ENCODE data around the gene ZG16B. TPM values are rescaled to one million over a fixed set of nuclear protein-coding genes. Genes with fewer than 3 reads are reported as not detected.

The ZG16B gene
- total and polyA plus RNA-seq, 5 experiments from 2014 or later, result not detected

DNA sequence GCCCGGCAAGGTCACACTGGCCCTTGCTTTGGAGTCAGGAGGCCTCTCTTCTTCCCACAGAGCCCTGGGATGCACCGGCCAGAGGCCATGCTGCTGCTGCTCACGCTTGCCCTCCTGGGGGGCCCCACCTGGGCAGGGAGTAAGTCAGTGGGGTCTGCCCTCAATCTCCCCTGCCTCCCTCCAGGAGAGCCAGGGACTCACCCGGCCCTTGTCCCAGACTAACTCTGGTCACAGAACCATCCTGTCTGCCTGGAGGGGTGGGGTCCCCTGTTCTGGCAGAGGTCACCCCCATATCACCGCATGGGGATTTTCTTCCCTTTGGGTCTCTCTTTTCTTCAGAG is 222 bp downstream of the ZG16B start:
- ATAC-seq, result no peak
- H3K4me3 Mint-ChIP-seq, result no peak overlapping the region
- POLR2A ChIA-PET, result no interaction called here
- no peaks in the 10 kb centered on the region for H3K9me3 Mint-ChIP-seq
- no peak for DNase-seq
- H3K36me3 Mint-ChIP-seq, result no peaks in the 10 kb centered on the region
- no peak overlapping the region for H3K27ac Mint-ChIP-seq
- H3K27me3 Mint-ChIP-seq, result peaks cover 0 to 14% (median 9%) of the 10 kb centered on the region in 5 donors
- peaks cover 0 to 6% (median 1%) of the 10 kb centered on the region in 4 donors for H3K4me1 Mint-ChIP-seq

DNA sequence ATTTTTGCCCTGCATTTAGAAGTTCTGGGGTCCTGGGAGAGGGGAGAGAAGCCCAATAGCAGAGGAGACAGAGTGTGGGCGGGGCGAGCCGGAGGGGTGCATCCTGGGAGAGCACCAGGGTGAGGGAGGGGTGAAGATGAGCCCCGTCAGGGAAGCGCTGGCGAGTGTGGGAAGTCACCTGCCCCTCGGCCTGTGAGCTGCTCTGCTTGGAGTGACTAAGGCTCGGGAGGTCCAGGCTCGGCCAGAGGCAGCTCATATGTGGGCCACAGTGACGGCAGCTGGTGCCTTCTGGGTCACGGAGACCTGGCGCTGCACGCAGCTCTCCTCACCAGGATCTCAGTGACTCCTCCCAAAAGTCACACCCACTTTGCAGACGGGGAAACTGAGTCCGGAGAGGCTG is 1.1 kb downstream of the ZG16B start:
- Mint-ChIP-seq H3K9me3 (no peaks in the 10 kb centered on the region), H3K27me3 (peaks cover 0 to 14% (median 9%) of the 10 kb centered on the region in 5 donors), H3K4me3 (no peak overlapping the region), H3K36me3 (no peaks in the 10 kb centered on the region), H3K4me1 (peaks cover 0 to 6% (median 1%) of the 10 kb centered on the region in 4 donors), H3K27ac (no peak overlapping the region)
- DNase-seq, result no peak
- POLR2A ChIA-PET, result interaction anchor here (0.6 kb wide), 1 partner anchor 44 kb away, joined by 3 read pairs; no protein-coding TSS in a partner anchor
- no peak for ATAC-seq

DNA sequence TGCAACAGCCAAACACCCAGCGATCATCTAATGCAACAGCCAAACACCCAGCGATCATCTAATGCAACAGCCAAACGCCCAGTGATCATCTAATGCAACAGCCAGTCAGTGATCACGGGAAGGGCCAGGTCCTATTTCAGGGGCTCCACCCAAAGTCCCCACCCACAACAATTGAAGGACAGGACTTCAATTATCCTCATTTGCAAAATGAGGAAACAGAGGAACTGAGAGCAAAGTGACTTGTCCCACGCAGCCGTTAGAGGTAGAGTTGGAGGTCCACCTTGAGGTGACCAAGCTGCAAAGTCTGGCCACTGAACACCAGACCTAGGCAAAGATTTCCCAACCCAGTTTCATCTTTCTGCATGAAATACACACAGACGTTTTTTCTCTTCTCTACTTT is 3.7 kb downstream of the ZG16B start:
- Mint-ChIP-seq H3K27me3 (peaks cover 0 to 20% (median 17%) of the 10 kb centered on the region in 5 donors), H3K4me3 (no peak overlapping the region), H3K9me3 (no peaks in the 10 kb centered on the region), H3K36me3 (no peaks in the 10 kb centered on the region), H3K4me1 (peaks cover 6 to 18% (median 14%) of the 10 kb centered on the region in 4 donors), H3K27ac (no peak overlapping the region)
- ATAC-seq (no peak), DNase-seq (no peak)
- POLR2A ChIA-PET, result no interaction called here

DNA sequence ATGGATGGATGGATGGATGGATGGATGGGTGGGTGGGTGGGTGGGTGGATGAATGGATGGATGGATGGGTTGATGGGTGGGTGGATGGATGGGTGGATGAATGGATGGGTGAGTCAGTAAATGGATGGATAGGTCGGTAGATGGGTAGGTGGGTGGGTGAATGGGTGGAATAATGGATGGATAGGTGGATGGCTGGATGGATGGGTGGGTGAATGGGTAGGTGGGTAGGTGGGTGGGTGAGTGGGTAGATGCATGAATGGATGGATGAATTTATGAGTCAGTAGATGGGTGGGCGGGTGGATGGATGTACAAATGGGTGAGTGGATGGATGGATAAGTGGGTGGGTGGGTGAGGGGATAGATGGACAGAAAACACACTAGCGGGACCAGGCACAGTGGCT is 4.9 kb downstream of the ZG16B start:
- Mint-ChIP-seq H3K4me1 (peaks cover 15 to 25% (median 20%) of the 10 kb centered on the region in 4 donors), H3K9me3 (no peaks in the 10 kb centered on the region), H3K4me3 (no peak overlapping the region), H3K36me3 (no peaks in the 10 kb centered on the region), H3K27ac (no peak overlapping the region), H3K27me3 (peaks cover 0 to 17% (median 16%) of the 10 kb centered on the region in 5 donors)
- no peak for ATAC-seq
- POLR2A ChIA-PET, result no interaction called here
- DNase-seq, result no peak

DNA sequence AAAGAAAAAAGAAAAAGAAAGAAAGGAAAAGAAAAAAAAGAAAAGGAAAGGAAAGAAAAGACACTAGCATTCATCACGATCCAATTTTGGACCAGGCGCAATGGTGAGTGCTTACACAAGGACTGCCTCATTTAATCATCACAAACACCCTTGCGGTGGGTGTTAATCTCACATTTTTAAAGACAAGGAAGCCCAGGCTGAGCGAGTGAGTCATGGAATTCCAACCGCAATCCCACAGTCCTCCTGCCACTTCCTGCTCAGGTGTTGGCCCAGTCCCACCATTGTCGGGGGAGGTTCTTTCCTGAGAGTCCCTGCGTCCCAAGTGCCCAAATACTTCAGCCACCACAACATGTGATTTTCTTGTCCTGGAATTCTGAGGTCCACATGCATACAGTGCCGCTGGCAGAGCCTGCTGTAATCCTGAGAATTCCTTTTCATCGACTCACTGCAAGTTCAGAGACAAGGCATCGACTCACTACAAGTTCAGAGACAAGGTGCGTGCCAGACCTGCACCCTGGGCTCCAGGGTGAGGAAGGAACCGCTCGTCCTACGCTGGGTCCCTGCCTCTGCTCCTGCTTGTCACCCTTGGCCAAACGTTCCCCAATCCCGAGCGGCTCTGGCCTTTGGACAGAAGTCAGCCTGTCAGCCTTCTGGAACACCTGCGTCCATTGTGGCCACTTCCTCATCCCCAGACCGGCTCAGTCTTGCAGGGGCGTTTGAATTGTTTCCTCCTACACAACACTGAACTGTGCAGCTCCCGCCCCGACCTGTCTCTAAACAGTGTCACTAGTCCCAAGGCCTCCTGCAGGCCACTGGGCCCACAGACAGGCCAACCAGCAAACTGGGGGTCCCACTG is 5.8 kb downstream of the ZG16B start:
- Mint-ChIP-seq H3K27me3 (peaks cover 0 to 16% (median 15%) of the 10 kb centered on the region in 5 donors), H3K9me3 (no peaks in the 10 kb centered on the region), H3K4me1 (peaks cover 16 to 32% (median 25%) of the 10 kb centered on the region in 4 donors), H3K4me3 (no peak overlapping the region), H3K27ac (no peak overlapping the region), H3K36me3 (no peaks in the 10 kb centered on the region)
- ATAC-seq (no peak), DNase-seq (peak in 1 of 10 donors; percentile 52)
- POLR2A ChIA-PET, result no interaction called here

DNA sequence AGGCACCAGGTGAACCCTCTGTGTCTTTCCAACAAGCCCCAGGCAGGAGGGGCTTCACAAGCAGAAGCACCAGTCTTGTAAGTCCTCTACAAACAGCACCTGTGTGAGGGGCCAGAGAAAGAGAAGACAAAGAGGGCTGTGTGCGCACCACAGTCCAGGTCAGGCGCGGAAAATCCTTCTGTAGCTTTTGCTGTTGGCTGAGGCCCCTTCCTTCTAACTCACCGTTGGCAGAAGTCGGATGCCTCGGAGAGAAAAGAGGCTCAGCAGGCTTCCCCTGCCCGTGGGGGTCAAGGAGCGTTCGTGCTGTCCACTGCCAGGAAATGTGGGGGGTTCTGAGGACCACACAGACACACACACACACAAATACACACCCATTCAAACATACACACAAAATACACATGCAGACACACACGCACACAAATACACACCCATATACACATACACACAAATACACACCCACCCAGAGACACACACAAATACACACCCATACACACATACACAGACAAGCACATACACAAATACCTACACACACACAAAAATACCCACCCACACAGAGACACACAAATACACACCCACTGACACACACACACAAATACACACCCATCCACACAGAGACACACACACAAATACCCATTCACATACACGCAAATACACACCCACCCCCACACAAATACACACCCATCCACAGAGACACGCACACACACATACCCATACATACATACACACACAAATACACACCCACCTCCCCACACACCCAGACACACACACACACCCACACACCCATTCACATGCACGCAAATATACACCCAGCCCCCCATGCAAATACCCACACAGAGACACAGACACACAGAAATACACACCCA is 6.8 kb downstream of the ZG16B start:
- Mint-ChIP-seq H3K27me3 (peaks cover 0 to 14% (median 11%) of the 10 kb centered on the region in 5 donors), H3K4me1 (peaks cover 14 to 39% (median 32%) of the 10 kb centered on the region in 4 donors), H3K9me3 (no peaks in the 10 kb centered on the region), H3K4me3 (no peak overlapping the region), H3K36me3 (no peaks in the 10 kb centered on the region), H3K27ac (peak overlapping the region in 4 of 10 donors; percentile 30 to 41 (median 38))
- ATAC-seq (no peak), DNase-seq (peak in 1 of 10 donors; percentile 34)
- POLR2A ChIA-PET, result interaction anchor here (0.5 kb wide), 1 partner anchor 38 kb away, joined by 6 read pairs; no protein-coding TSS in a partner anchor

DNA sequence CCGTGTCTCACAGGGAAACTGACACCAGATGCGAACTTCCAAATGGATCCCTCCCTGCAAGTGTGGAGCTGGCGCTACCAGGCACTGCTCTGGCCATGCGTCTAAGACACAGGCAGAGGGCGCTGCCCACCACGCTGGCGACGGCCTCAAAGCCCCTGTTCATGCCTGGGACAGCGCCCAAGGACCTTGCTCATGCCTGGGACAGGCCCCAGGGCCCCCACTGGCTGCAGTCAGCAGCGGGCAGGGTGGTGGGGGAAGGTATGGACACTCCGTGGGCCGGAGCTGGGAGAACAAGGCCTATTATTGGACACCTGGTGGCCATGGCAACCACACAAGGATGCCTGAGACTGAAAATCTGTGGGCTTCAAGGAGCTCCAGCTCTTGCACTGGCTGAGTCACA is 8.8 kb downstream of the ZG16B start:
- H3K4me3 Mint-ChIP-seq, result peak overlapping the region in 3 of 10 donors; percentile 26 to 53 (median 39)
- POLR2A ChIA-PET, result interaction anchor here (0.8 to 2.4 kb wide), 3 partner anchors 13 to 41 kb away, joined by 4 to 12 read pairs (median 4); no protein-coding TSS in a partner anchor
- H3K36me3 Mint-ChIP-seq, result no peaks in the 10 kb centered on the region
- H3K9me3 Mint-ChIP-seq, result no peaks in the 10 kb centered on the region
- ATAC-seq, result peak; percentile 70 to 89
- H3K27me3 Mint-ChIP-seq, result peaks cover 0 to 11% (median 6%) of the 10 kb centered on the region in 5 donors
- peak; percentile 48 to 80 (median 56) for DNase-seq
- peaks cover 16 to 55% (median 46%) of the 10 kb centered on the region in 4 donors for H3K4me1 Mint-ChIP-seq
- peak overlapping the region in 7 of 10 donors; percentile 55 to 77 (median 73) for H3K27ac Mint-ChIP-seq

DNA sequence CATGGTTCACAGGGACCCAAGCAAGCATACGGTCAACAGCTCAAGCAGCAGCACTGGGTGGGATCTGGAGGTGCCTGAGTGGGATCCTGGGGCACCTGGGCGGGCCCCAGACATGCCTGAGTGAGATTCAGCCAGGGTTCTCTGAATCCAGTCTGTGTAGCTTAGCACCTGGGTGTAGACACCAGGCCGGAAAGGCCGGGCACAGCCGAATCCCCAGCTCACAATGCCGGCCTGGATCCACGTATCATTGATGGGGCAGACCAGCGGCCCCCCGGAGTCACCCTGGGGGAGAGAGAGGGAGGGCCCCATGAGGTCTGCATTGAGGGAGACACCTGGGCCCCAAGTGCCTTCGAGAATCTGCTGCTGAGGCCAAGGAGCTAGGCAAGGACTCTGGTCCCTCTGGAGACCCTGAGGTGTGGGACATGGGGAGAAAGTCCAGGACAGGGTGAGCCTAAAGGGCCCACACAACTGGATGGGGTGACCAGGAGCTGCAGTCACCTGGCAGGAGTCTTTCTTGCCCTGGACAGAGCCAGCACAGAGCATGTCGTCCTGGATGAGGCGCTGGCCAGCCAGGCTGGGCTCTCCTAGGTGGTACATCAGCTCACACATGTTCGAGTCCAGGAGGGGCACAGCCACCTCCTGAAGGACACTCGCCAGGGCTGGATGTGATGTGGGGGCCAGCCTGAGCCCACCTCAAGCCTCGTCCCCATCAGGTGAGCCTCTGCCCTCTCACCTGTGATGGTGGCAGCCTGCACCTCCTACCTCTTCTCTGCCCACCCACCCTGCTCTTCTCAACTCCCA is 9.7 kb downstream of the ZG16B start:
- POLR2A ChIA-PET, result interaction anchor here (1.3 to 2.4 kb wide), 2 partner anchors 12 to 28 kb away, joined by 4 to 12 read pairs; no protein-coding TSS in a partner anchor
- Mint-ChIP-seq H3K36me3 (no peaks in the 10 kb centered on the region), H3K27me3 (peaks cover 0 to 8% (median 6%) of the 10 kb centered on the region in 5 donors), H3K4me1 (peaks cover 16 to 57% (median 50%) of the 10 kb centered on the region in 4 donors), H3K4me3 (peak overlapping the region in 3 of 10 donors; percentile 39 to 59 (median 52)), H3K9me3 (no peaks in the 10 kb centered on the region), H3K27ac (peak overlapping the region in 7 of 10 donors; percentile 37 to 76 (median 65))
- DNase-seq (peak in 1 of 10 donors; percentile 48), ATAC-seq (no peak)

DNA sequence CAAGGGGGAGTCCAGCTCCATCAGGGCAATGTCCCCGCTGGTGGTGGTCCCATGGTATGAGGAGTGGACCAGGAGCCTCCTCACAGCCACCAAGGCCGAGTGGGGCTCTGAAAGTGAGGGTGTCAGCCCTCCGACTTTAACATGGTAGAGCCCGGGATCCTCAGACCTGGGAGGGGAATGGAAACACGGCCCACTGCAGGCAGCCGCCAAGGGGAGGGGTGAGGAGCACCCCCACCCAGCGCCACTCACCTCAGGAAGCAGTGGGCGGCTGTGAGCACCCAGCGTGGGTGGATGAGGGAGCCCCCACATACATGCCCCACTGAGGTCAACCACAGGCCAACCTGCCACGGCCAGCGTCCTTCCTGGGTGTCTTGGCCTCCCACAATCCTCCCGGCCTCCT is 10.8 kb downstream of the ZG16B start:
- Mint-ChIP-seq H3K4me3 (peak overlapping the region in 2 of 10 donors; percentile 60 to 79), H3K9me3 (no peaks in the 10 kb centered on the region), H3K4me1 (peaks cover 16 to 64% (median 54%) of the 10 kb centered on the region in 4 donors), H3K36me3 (no peaks in the 10 kb centered on the region), H3K27ac (peak overlapping the region in 5 of 10 donors; percentile 41 to 74 (median 59)), H3K27me3 (peaks cover 0 to 8% (median 6%) of the 10 kb centered on the region in 5 donors)
- POLR2A ChIA-PET, result interaction anchor here (0.5 to 2.4 kb wide), 2 partner anchors 27 to 90 kb away, joined by 3 to 12 read pairs; no protein-coding TSS in a partner anchor
- DNase-seq (peak in 1 of 10 donors; percentile 56), ATAC-seq (no peak)

DNA sequence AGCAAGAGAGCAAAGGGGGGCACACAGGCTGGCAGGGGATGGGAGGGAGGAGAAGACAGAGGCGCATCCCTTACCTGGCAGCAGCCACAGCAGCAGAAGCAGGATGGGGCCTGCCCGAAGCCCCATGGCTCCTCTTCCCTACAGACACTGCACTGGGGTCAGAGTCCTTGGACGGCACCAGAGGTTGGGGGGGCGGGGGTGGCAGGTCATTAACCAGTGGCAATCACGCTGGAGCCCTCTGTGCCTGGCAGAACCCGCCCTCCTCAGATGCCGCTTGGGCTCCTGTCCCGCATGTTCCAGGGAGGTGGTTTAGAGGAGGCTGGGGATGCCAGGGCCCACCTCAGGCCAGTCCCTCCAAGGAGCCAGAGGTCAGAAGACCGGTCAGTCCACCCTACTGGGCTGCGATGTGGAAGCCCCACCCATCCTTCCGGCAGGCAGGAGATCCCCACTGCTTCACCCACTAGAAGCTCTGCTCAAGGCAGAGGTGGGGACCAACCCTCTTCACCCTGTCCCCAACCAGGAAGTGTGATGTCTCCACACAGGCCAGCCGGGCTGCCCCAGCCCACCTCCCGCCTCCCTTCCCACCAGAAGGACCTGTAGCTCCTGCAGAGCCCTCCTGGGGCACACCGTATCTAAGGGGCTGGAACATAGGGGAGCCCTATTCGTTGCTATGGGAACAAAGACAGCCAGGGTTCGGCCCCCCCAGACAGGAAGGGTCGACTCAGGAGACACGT is 11.7 kb downstream of the ZG16B start:
- DNase-seq (no peak), ATAC-seq (no peak)
- peaks cover 16 to 64% (median 58%) of the 10 kb centered on the region in 4 donors for H3K4me1 Mint-ChIP-seq
- peaks cover 0 to 8% (median 6%) of the 10 kb centered on the region in 5 donors for H3K27me3 Mint-ChIP-seq
- H3K4me3 Mint-ChIP-seq, result peak overlapping the region in 7 of 10 donors; percentile 52 to 79 (median 62)
- peak overlapping the region; percentile 81 to 96 (median 94) for H3K27ac Mint-ChIP-seq
- no peaks in the 10 kb centered on the region for H3K36me3 Mint-ChIP-seq
- no peaks in the 10 kb centered on the region for H3K9me3 Mint-ChIP-seq
- POLR2A ChIA-PET, result interaction anchor here (1.1 to 1.4 kb wide), 2 partner anchors 26 to 64 kb away, joined by 5 to 9 read pairs; no protein-coding TSS in a partner anchor
